Trophoblast cell (in vitro differentiated cells and primary cell): ENCODE measurements around the gene OR2L13.

Source experiments
- DNase-seq, 2 donors: peaks; one replicate each; pipeline ENCODE4 v3.0.0-alpha.2; 2016
- H2AFZ ChIP-seq: 2 replicates; pipeline ENCODE4 v1.6.1; 2013; ENCODE audit warnings: low read length, moderate library complexity, mild to moderate bottlenecking; ENCODE audit not compliant: insufficient read depth, poor library complexity
- H2AK5ac ChIP-seq: 2 replicates; pipeline ENCODE4 v1.6.1; 2013; ENCODE audit warnings: mild to moderate bottlenecking, low read length
- H2BK120ac ChIP-seq: 2 replicates; pipeline ENCODE4 v1.6.1; 2013; ENCODE audit warnings: low read length, mild to moderate bottlenecking, moderate library complexity; ENCODE audit not compliant: insufficient read depth, poor library complexity
- H2BK12ac ChIP-seq: 2 replicates; pipeline ENCODE4 v1.6.1; 2013; ENCODE audit warnings: mild to moderate bottlenecking, low read length, moderate library complexity
- H2BK5ac ChIP-seq: 2 replicates; pipeline ENCODE4 v1.6.1; 2013; ENCODE audit warnings: low read length, low read depth, moderate library complexity, mild to moderate bottlenecking; ENCODE audit not compliant: poor library complexity
- H3K14ac ChIP-seq: 2 replicates; pipeline ENCODE4 v1.6.1; 2013; ENCODE audit warnings: mild to moderate bottlenecking, low read length
- H3K18ac ChIP-seq: 2 replicates; pipeline ENCODE4 v1.6.1; 2013; ENCODE audit warnings: mild to moderate bottlenecking, low read length
- H3K23ac ChIP-seq: 2 replicates; pipeline ENCODE4 v1.6.1; 2013; ENCODE audit warnings: low read length
- H3K27ac ChIP-seq: 2 replicates; pipeline ENCODE4 v1.5.1; 2013; ENCODE audit warnings: low read depth, mild to moderate bottlenecking, inconsistent platforms, low read length, moderate library complexity
- H3K27me3 ChIP-seq: 2 replicates; pipeline ENCODE4 v1.6.1; 2013; ENCODE audit warnings: inconsistent platforms, mild to moderate bottlenecking, low read length, moderate library complexity; ENCODE audit not compliant: insufficient read depth
- H3K36me3 ChIP-seq, 2 experiments: 1 replicate in 1 of 2; 2 replicates in 1 of 2; pipeline ENCODE4 v1.6.1; 2013; ENCODE audit warnings: low read length in 2 of 2, mild to moderate bottlenecking in 2 of 2, moderate library complexity in 1 of 2; ENCODE audit not compliant: insufficient read depth in 2 of 2, control insufficient read depth in 1 of 2
- H3K4ac ChIP-seq: 2 replicates; pipeline ENCODE4 v1.6.1; 2013; ENCODE audit warnings: low read depth, mild to moderate bottlenecking, low read length, moderate library complexity
- H3K4me1 ChIP-seq, 2 experiments: 1 replicate in 1 of 2; 2 replicates in 1 of 2; pipeline ENCODE4 v1.6.1; 2013; ENCODE audit warnings: low read length in 2 of 2, mild to moderate bottlenecking in 2 of 2, moderate library complexity in 1 of 2; ENCODE audit not compliant: insufficient read depth in 2 of 2, control insufficient read depth in 1 of 2
- H3K4me2 ChIP-seq: 2 replicates; pipeline ENCODE4 v1.6.1; 2013; ENCODE audit warnings: inconsistent platforms, mild to moderate bottlenecking, low read length, moderate library complexity
- H3K4me3 ChIP-seq: 2 replicates; pipeline ENCODE4 v1.5.1; 2013; ENCODE audit warnings: mild to moderate bottlenecking, low read depth, low read length, inconsistent platforms
- H3K79me1 ChIP-seq: one replicate; pipeline ENCODE4 v1.6.1; 2013; ENCODE audit warnings: low read length
- H3K79me2 ChIP-seq: 2 replicates; pipeline ENCODE4 v1.6.1; 2013; ENCODE audit warnings: low read length, mild to moderate bottlenecking; ENCODE audit not compliant: control insufficient read depth, insufficient read depth, poor library complexity
- H3K9ac ChIP-seq: 2 replicates; pipeline ENCODE4 v1.6.1; 2013; ENCODE audit warnings: mild to moderate bottlenecking, low read length
- H3K9me3 ChIP-seq: 2 replicates; pipeline ENCODE4 v1.6.1; 2013; ENCODE audit warnings: low read depth, mild to moderate bottlenecking, control low read depth, inconsistent platforms, low read length; ENCODE audit not compliant: insufficient read depth
- H4K12ac ChIP-seq: 2 replicates; pipeline ENCODE4 v1.6.1; 2013; ENCODE audit warnings: low read depth, mild to moderate bottlenecking, low read length, moderate library complexity
- H4K8ac ChIP-seq: 2 replicates; pipeline ENCODE4 v1.6.1; 2013; ENCODE audit warnings: low read depth, mild to moderate bottlenecking, low read length, moderate library complexity
- H4K91ac ChIP-seq: one replicate; pipeline ENCODE4 v1.6.1; 2013; ENCODE audit warnings: low read depth, mild to moderate bottlenecking, low read length, moderate library complexity
- WGBS: extraction: QIAGEN DNeasy Blood & Tissue Kit; methylation state at CpG from one replicate; pipeline ENCODE4 v1.1.7; 2013; ENCODE audit warnings: missing lambda C conversion rate; ENCODE audit not compliant: insufficient read length, insufficient coverage; ENCODE audit errors: extremely low coverage; 5-methylcytosine and 5-hydroxymethylcytosine counted together

The OR2L13 gene

GRCh38 chr1:248127653-248128052 lies 32.7 kb downstream of the OR2L13 start:
- no peaks in the 10 kb centered on the region for H3K4me1 ChIP-seq
- WGBS = no CpG with 5 or more reads among the region's 5 CpGs
- H2AFZ ChIP-seq = no peak overlapping the region
- no peak overlapping the region for H4K12ac ChIP-seq
- no peak overlapping the region for H3K18ac ChIP-seq
- no peak overlapping the region for H4K8ac ChIP-seq
- H3K36me3 ChIP-seq = no peaks in the 10 kb centered on the region
- H3K79me2 ChIP-seq = no peaks in the 10 kb centered on the region
- H3K4me3 ChIP-seq = no peak overlapping the region
- H3K27me3 ChIP-seq = no peaks in the 10 kb centered on the region
- peaks cover 21% of the 10 kb centered on the region for H3K9me3 ChIP-seq
- no peaks in the 10 kb centered on the region for H3K79me1 ChIP-seq
- no peak overlapping the region for H3K4me2 ChIP-seq
- no peak overlapping the region for H3K27ac ChIP-seq
- H2BK12ac ChIP-seq = no peak overlapping the region
- DNase-seq = no peak
- no peak overlapping the region for H2BK120ac ChIP-seq
- H2BK5ac ChIP-seq = no peak overlapping the region
- H3K4ac ChIP-seq = no peak overlapping the region
- H3K23ac ChIP-seq = no peak overlapping the region
- H3K14ac ChIP-seq = no peak overlapping the region
- H3K9ac ChIP-seq = no peak overlapping the region
- H4K91ac ChIP-seq = no peak overlapping the region
- no peak overlapping the region for H2AK5ac ChIP-seq

GRCh38 chr1:248136811-248137210 lies 41.8 kb downstream of the OR2L13 start:
- H3K79me2 ChIP-seq = no peaks in the 10 kb centered on the region
- H3K18ac ChIP-seq = no peak overlapping the region
- no peak overlapping the region for H3K27ac ChIP-seq
- no peaks in the 10 kb centered on the region for H3K27me3 ChIP-seq
- H3K23ac ChIP-seq = no peak overlapping the region
- peaks cover 5% of the 10 kb centered on the region for H3K9me3 ChIP-seq
- H3K4me2 ChIP-seq = no peak overlapping the region
- H4K12ac ChIP-seq = no peak overlapping the region
- H2BK12ac ChIP-seq = no peak overlapping the region
- H3K4ac ChIP-seq = no peak overlapping the region
- no peak overlapping the region for H2AK5ac ChIP-seq
- H2BK5ac ChIP-seq = no peak overlapping the region
- WGBS = no CpG with 5 or more reads among the region's 21 CpGs
- H3K9ac ChIP-seq = no peak overlapping the region
- DNase-seq = no peak
- H2BK120ac ChIP-seq = no peak overlapping the region
- H3K4me3 ChIP-seq = no peak overlapping the region
- H2AFZ ChIP-seq = no peak overlapping the region
- no peak overlapping the region for H4K91ac ChIP-seq
- no peaks in the 10 kb centered on the region for H3K4me1 ChIP-seq
- H3K79me1 ChIP-seq = no peaks in the 10 kb centered on the region
- H4K8ac ChIP-seq = no peak overlapping the region
- H3K14ac ChIP-seq = no peak overlapping the region
- H3K36me3 ChIP-seq = no peaks in the 10 kb centered on the region

GRCh38 chr1:248140846-248141245 lies 45.9 kb downstream of the OR2L13 start:
- no peak overlapping the region for H3K4me3 ChIP-seq
- H3K4ac ChIP-seq = no peak overlapping the region
- H4K91ac ChIP-seq = no peak overlapping the region
- H3K4me2 ChIP-seq = no peak overlapping the region
- no peak overlapping the region for H2BK120ac ChIP-seq
- H3K4me1 ChIP-seq = no peaks in the 10 kb centered on the region
- no peak overlapping the region for H3K27ac ChIP-seq
- H2AFZ ChIP-seq = no peak overlapping the region
- H2BK12ac ChIP-seq = no peak overlapping the region
- H3K79me2 ChIP-seq = no peaks in the 10 kb centered on the region
- H3K14ac ChIP-seq = no peak overlapping the region
- H3K36me3 ChIP-seq = no peaks in the 10 kb centered on the region
- H4K12ac ChIP-seq = no peak overlapping the region
- H2AK5ac ChIP-seq = no peak overlapping the region
- H3K79me1 ChIP-seq = no peaks in the 10 kb centered on the region
- WGBS = no CpG with 5 or more reads among the region's 1 CpG
- H3K27me3 ChIP-seq = no peaks in the 10 kb centered on the region
- H2BK5ac ChIP-seq = no peak overlapping the region
- H3K9ac ChIP-seq = no peak overlapping the region
- no peak overlapping the region for H3K18ac ChIP-seq
- H3K9me3 ChIP-seq = peaks cover 10% of the 10 kb centered on the region
- no peak overlapping the region for H3K23ac ChIP-seq
- no peak for DNase-seq
- H4K8ac ChIP-seq = no peak overlapping the region

- Histone ChIP-seq H2BK120ac (no peak overlapping the region), H3K23ac (no peak overlapping the region), H3K27ac (no peak overlapping the region), H3K4me2 (no peak overlapping the region), H3K36me3 (no peaks in the 10 kb centered on the region), H3K79me2 (no peaks in the 10 kb centered on the region), H2BK5ac (no peak overlapping the region), H4K91ac (no peak overlapping the region), H3K14ac (no peak overlapping the region), H2AK5ac (no peak overlapping the region), H2AFZ (no peak overlapping the region), H3K79me1 (no peaks in the 10 kb centered on the region), H3K27me3 (no peaks in the 10 kb centered on the region), H2BK12ac (no peak overlapping the region), H3K9me3 (peaks cover 6% of the 10 kb centered on the region), H4K8ac (no peak overlapping the region), H3K9ac (no peak overlapping the region), H3K18ac (no peak overlapping the region), H4K12ac (no peak overlapping the region), H3K4me3 (no peak overlapping the region), H3K4ac (no peak overlapping the region), H3K4me1 (no peaks in the 10 kb centered on the region)
- DNase-seq = no peak
- WGBS = no CpG with 5 or more reads among the region's 1 CpG
These were observed 48.3 kb downstream of the OR2L13 start for GRCh38 chr1:248143311-248143710.
